ENCODE data around the gene SLC66A1.

SLC66A1 gene

DNA sequence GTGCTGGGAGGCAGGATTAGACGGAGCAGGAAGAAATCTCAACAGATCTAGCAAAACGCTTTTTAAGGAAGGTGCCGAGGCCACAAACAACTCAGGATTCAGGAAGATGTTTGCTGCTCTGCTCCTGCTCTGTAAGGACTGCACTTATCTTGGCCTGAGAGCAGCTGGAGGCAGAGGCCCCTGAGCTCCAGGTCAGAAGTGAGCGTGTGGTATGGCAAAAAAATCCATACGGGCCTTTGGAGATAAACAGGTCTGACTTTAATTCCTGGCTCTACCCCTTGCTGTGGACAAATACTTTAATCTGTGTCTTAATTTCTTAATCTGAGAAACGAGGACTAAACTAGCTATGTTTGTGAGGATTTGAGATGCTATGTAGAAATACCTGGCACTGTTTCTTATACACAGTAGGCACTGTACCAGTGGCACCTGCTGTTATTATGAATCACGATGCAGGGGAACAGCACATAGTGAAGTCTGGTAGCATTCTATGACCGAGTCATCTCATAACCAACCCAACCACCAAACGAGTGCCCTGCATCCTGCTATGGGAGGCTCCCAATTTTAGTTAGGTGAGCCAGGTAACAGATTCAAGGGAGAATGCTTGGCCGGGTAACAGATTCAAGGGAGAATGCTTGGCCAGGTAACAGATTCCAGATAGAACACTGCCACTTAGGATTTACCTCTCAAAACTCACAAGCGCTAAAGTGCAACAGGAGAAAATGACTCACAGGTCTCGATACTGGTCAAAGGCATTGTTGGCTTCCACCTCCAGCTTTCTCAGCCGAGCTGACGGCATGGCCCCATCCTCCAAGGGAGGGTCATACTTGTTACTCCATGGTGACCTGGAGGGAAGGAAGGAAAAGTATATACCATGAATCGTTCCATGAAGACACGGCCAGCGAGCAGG, 65.9 kb downstream of the SLC66A1 start:
- DNase-seq (ENCODE audit: low read depth) = no peak
